ENCODE data around the gene UGDH. TPM values are rescaled to one million over a fixed set of nuclear protein-coding genes. Genes with fewer than 3 reads are reported as not detected.
"Not testable (repeated sequence)": the region's sequence is repeated elsewhere in the genome, so short reads cannot be mapped to it uniquely, and the experiment has no call there.

UGDH gene
- total RNA-seq, 2 experiments from 2014 or later = 12.3 TPM

GRCh38 chr4:39544580-39545315 is 17.5 kb upstream of the UGDH start:
- Mint-ChIP-seq H3K4me1 (no peaks in the 10 kb centered on the region), H3K9me3 (no peaks in the 10 kb centered on the region), H3K27ac (no peak overlapping the region), H3K27me3 (no peaks in the 10 kb centered on the region), H3K36me3 (ENCODE audit: low read depth) (no peaks in the 10 kb centered on the region), H3K4me3 (no peak overlapping the region)
- ChIA-PET POLR2A (no interaction called here), CTCF (no interaction called here)
- no peak for DNase-seq

GRCh38 chr4:39544080-39544479 is 16.8 kb upstream of the UGDH start:
- H3K27me3 Mint-ChIP-seq; H3K9me3 Mint-ChIP-seq; H3K27ac Mint-ChIP-seq; POLR2A ChIA-PET; CTCF ChIA-PET; DNase-seq; H3K4me3 Mint-ChIP-seq; H3K4me1 Mint-ChIP-seq; H3K36me3 Mint-ChIP-seq (ENCODE audit: low read depth): not testable (repeated sequence)

GRCh38 chr4:39543034-39543433 is 15.8 kb upstream of the UGDH start:
- CTCF ChIA-PET = interaction anchor here (0.5 kb wide), 1 partner anchor 436 kb away, joined by 4 read pairs; no protein-coding TSS in a partner anchor
- H3K27ac Mint-ChIP-seq = no peak overlapping the region
- no peak for DNase-seq
- no peaks in the 10 kb centered on the region for H3K4me1 Mint-ChIP-seq
- no peak overlapping the region for H3K4me3 Mint-ChIP-seq
- no peaks in the 10 kb centered on the region for H3K27me3 Mint-ChIP-seq
- no peaks in the 10 kb centered on the region for H3K36me3 Mint-ChIP-seq (ENCODE audit: low read depth)
- no peaks in the 10 kb centered on the region for H3K9me3 Mint-ChIP-seq
- POLR2A ChIA-PET = no interaction called here

GRCh38 chr4:39542611-39543012 is 15.4 kb upstream of the UGDH start:
- Mint-ChIP-seq H3K27me3 (no peaks in the 10 kb centered on the region), H3K4me3 (no peak overlapping the region), H3K9me3 (no peaks in the 10 kb centered on the region), H3K4me1 (no peaks in the 10 kb centered on the region), H3K27ac (no peak overlapping the region), H3K36me3 (ENCODE audit: low read depth) (no peaks in the 10 kb centered on the region)
- POLR2A ChIA-PET = no interaction called here
- DNase-seq = no peak
- CTCF ChIA-PET = interaction anchor here (0.5 to 0.6 kb wide), 2 partner anchors 37 to 436 kb away, joined by 3 to 4 read pairs; no protein-coding TSS in a partner anchor

- no peaks in the 10 kb centered on the region for H3K27me3 Mint-ChIP-seq
- no peak overlapping the region for H3K27ac Mint-ChIP-seq
- no peaks in the 10 kb centered on the region for H3K36me3 Mint-ChIP-seq (ENCODE audit: low read depth)
- no peaks in the 10 kb centered on the region for H3K4me1 Mint-ChIP-seq
- ChIA-PET CTCF (interaction anchor here (0.6 kb wide), 2 partner anchors 36 to 93 kb away, joined by 3 read pairs; no protein-coding TSS in a partner anchor), POLR2A (no interaction called here)
- no peaks in the 10 kb centered on the region for H3K9me3 Mint-ChIP-seq
- no peak for DNase-seq
- no peak overlapping the region for H3K4me3 Mint-ChIP-seq
Measured at GRCh38 chr4:39541987-39542610, 14.9 kb upstream of the UGDH start.

GRCh38 chr4:39539089-39539611 is 11.9 kb upstream of the UGDH start:
- ChIA-PET POLR2A (no interaction called here), CTCF (interaction anchor here (0.5 kb wide), 1 partner anchor 118 kb away, joined by 3 read pairs; no protein-coding TSS in a partner anchor)
- Mint-ChIP-seq H3K27ac (no peak overlapping the region), H3K36me3 (ENCODE audit: low read depth) (peaks cover 5% of the 10 kb centered on the region), H3K27me3 (no peaks in the 10 kb centered on the region), H3K4me1 (no peaks in the 10 kb centered on the region), H3K4me3 (no peak overlapping the region), H3K9me3 (peaks cover 4% of the 10 kb centered on the region)
- DNase-seq = no peak

- H3K4me1 Mint-ChIP-seq = peaks cover under 1% of the 10 kb centered on the region
- ChIA-PET POLR2A (no interaction called here), CTCF (interaction anchor here (0.6 to 0.8 kb wide), 6 partner anchors 8 to 1395 kb away, joined by 3 to 5 read pairs (median 4); no protein-coding TSS in a partner anchor)
- no peak overlapping the region for H3K27ac Mint-ChIP-seq
- DNase-seq = no peak
- H3K36me3 Mint-ChIP-seq (ENCODE audit: low read depth) = peaks cover 29% of the 10 kb centered on the region
- H3K27me3 Mint-ChIP-seq = no peaks in the 10 kb centered on the region
- H3K4me3 Mint-ChIP-seq = no peak overlapping the region
- peaks cover 26% of the 10 kb centered on the region for H3K9me3 Mint-ChIP-seq
Measured at GRCh38 chr4:39533541-39533940, 6.3 kb upstream of the UGDH start.

- H3K4me1 Mint-ChIP-seq, DNase-seq, H3K27ac Mint-ChIP-seq, CTCF ChIA-PET, H3K27me3 Mint-ChIP-seq, H3K4me3 Mint-ChIP-seq, POLR2A ChIA-PET: not testable (repeated sequence)
- H3K9me3 Mint-ChIP-seq = peaks cover 26% of the 10 kb centered on the region
- peaks cover 29% of the 10 kb centered on the region for H3K36me3 Mint-ChIP-seq (ENCODE audit: low read depth)
Measured at GRCh38 chr4:39532237-39532636, 5.0 kb upstream of the UGDH start.

GRCh38 chr4:39530682-39531081 is 3.4 kb upstream of the UGDH start:
- CTCF ChIA-PET = interaction anchor here (1.0 kb wide), 1 partner anchor 21 kb away, joined by 3 read pairs; no protein-coding TSS in a partner anchor
- Mint-ChIP-seq H3K27ac (no peak overlapping the region), H3K9me3 (peaks cover 26% of the 10 kb centered on the region), H3K4me1 (peaks cover 17% of the 10 kb centered on the region), H3K36me3 (ENCODE audit: low read depth) (peaks cover 29% of the 10 kb centered on the region), H3K4me3 (no peak overlapping the region), H3K27me3 (no peaks in the 10 kb centered on the region)
- DNase-seq = no peak
- POLR2A ChIA-PET = no interaction called here

GRCh38 chr4:39529534-39529933 is 2.3 kb upstream of the UGDH start:
- Mint-ChIP-seq H3K4me1 (peaks cover 18% of the 10 kb centered on the region), H3K9me3 (peaks cover 26% of the 10 kb centered on the region), H3K27ac (no peak overlapping the region), H3K36me3 (ENCODE audit: low read depth) (peaks cover 28% of the 10 kb centered on the region), H3K4me3 (no peak overlapping the region), H3K27me3 (no peaks in the 10 kb centered on the region)
- POLR2A ChIA-PET = no interaction called here
- CTCF ChIA-PET = interaction anchor here (0.6 kb wide), 2 partner anchors 67 to 82 kb away, joined by 3 read pairs; no protein-coding TSS in a partner anchor
- no peak for DNase-seq

- H3K27ac Mint-ChIP-seq = peak overlapping the region; percentile 75
- peaks cover 22% of the 10 kb centered on the region for H3K9me3 Mint-ChIP-seq
- H3K4me3 Mint-ChIP-seq = peak overlapping the region; percentile 98
- CTCF ChIA-PET = interaction anchor here (0.7 kb wide), 1 partner anchor 110 kb away, joined by 3 read pairs; the partner anchor contains the start of gene SMIM14
- POLR2A ChIA-PET = interaction anchor here (0.5 kb wide), 1 partner anchor 170 kb away, joined by 3 read pairs; no protein-coding TSS in a partner anchor
- no peaks in the 10 kb centered on the region for H3K27me3 Mint-ChIP-seq
- peaks cover 18% of the 10 kb centered on the region for H3K4me1 Mint-ChIP-seq
- peaks cover 25% of the 10 kb centered on the region for H3K36me3 Mint-ChIP-seq (ENCODE audit: low read depth)
- no peak for DNase-seq
Measured at GRCh38 chr4:39528061-39528465, 824 bp upstream of the UGDH start.

- CTCF ChIA-PET = interaction anchor here (0.6 to 1.1 kb wide), 2 partner anchors 18 to 502 kb away, joined by 3 to 7 read pairs; no protein-coding TSS in a partner anchor
- Mint-ChIP-seq H3K36me3 (ENCODE audit: low read depth) (peaks cover 16% of the 10 kb centered on the region), H3K4me1 (peaks cover 18% of the 10 kb centered on the region), H3K4me3 (peak overlapping the region; percentile 98), H3K27me3 (no peaks in the 10 kb centered on the region), H3K9me3 (peaks cover 13% of the 10 kb centered on the region), H3K27ac (peak overlapping the region; percentile 70)
- POLR2A ChIA-PET = no interaction called here
- DNase-seq = no peak
Measured at GRCh38 chr4:39526765-39527295, 409 bp downstream of the UGDH start.
